Measurements from ENCODE around the gene POLD2. TPM values are rescaled to one million over a fixed set of nuclear protein-coding genes. Genes with fewer than 3 reads are reported as not detected.

Gene POLD2
- total RNA-seq, 1 experiment from 2014 or later = 131 TPM

DNA sequence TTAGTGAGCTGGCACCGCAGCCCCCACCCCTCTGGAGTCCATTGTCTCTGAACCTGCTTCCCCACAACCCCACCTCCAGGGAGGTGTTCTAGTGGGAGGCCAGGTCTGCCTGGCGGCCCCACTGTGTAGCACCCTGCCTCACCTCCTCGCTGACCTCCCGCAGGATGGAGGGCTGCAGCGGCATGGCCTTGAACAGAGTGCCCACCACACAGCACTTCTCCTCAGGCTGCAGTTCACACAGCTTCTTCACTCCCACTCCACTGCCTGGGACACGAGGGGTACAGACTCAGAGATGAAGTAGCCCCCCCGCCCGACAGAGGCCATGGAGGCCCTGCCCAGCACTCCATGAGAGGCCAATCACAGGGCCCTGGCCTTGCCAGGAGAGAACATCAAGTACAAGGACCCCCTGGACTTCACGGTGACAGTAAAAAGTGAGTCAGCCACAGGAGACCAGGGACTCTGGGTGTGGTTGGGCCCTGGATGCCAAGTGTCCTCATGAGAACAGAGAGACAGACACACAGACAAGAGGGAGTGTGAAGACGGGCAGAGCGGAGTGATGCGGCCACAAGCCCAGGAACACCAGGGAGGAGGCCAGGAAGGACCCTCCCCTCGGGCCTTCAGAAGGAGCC, 5.4 kb downstream of the POLD2 start:
- Mint-ChIP-seq H3K27ac (peak overlapping the region in 1 of 3 experiments; percentile 64; a peak in 1 of 7 replicates), H3K36me3 (ENCODE audit: insufficient read depth in 1 of 3, low read depth in 3 of 3) (peaks cover 43 to 93% (median 81%) of the 10 kb centered on the region in 3 experiments), H3K4me3 (no peak overlapping the region), H3K9me3 (no peaks in the 10 kb centered on the region), H3K4me1 (peaks cover 9 to 10% of the 10 kb centered on the region in 2 experiments), H3K27me3 (ENCODE audit: low read depth) (no peaks in the 10 kb centered on the region; the same call in 1 of the 2 replicates)
- Histone ChIP-seq H2BK120ac (ENCODE audit: low read depth, low read length, poor library complexity, severe bottlenecking) (no peak overlapping the region), H3K9ac (ENCODE audit: extremely low read depth, insufficient read length, low read length) (no peak overlapping the region), H2BK20ac (ENCODE audit: low read depth, low read length, poor library complexity, severe bottlenecking) (no peak overlapping the region), H3K56ac (ENCODE audit: insufficient read length, low read depth, low read length) (no peak overlapping the region), H3K4me1 (ENCODE audit: insufficient read depth, low read length) (no peaks in the 10 kb centered on the region), H4K20me1 (ENCODE audit: control insufficient read depth, insufficient read depth, insufficient read length) (no peaks in the 10 kb centered on the region), H3K18ac (ENCODE audit: insufficient read length, low read depth, low read length) (no peak overlapping the region), H3K9me3 (ENCODE audit: control insufficient read depth, low read depth, low read length) (no peaks in the 10 kb centered on the region), H2BK15ac (ENCODE audit: low read depth, low read length) (no peak overlapping the region), H2AK5ac (ENCODE audit: insufficient read length, low read length) (no peak overlapping the region), H2AFZ (ENCODE audit: low read length) (no peak overlapping the region), H2BK5ac (ENCODE audit: insufficient read length, low read length) (no peak overlapping the region), H3K14ac (ENCODE audit: insufficient read depth, low read length) (no peak overlapping the region), H2BK12ac (ENCODE audit: insufficient read length, low read depth, low read length) (no peak overlapping the region), H3K27me3 (ENCODE audit: insufficient read depth, low read length) (no peaks in the 10 kb centered on the region), H3K27ac (ENCODE audit: insufficient read length, low read depth, low read length) (no peak overlapping the region), H4K8ac (replicated peaks; ENCODE audit: insufficient read length, low read depth, low read length) (no peak overlapping the region), H3T11ph (ENCODE audit: low read length) (no peak overlapping the region), H3K4ac (ENCODE audit: low read depth, low read length) (no peak overlapping the region), H3K4me2 (ENCODE audit: insufficient read depth, insufficient read length, low read length) (no peak overlapping the region), H4K5ac (ENCODE audit: insufficient read length, low read depth, low read length) (no peak overlapping the region), H3K23ac (ENCODE audit: insufficient read length, low read depth, low read length) (no peak overlapping the region), H3K23me2 (ENCODE audit: insufficient read length, low read depth, low read length, poor library complexity, severe bottlenecking) (peaks cover 4% of the 10 kb centered on the region), H4K91ac (ENCODE audit: insufficient read length, low read depth, low read length) (no peak overlapping the region), H3K79me2 (ENCODE audit: insufficient read depth, low read length) (no peaks in the 10 kb centered on the region; the same call in 1 of the 2 replicates), H3K79me1 (ENCODE audit: insufficient read depth, low read depth, low read length, poor library complexity, severe bottlenecking) (peaks cover 2% of the 10 kb centered on the region)
- no CpG with 5 or more reads among the region's 13 CpGs for WGBS (ENCODE audit: extremely low coverage, insufficient read length, low lambda C conversion rate)
- no peak for DNase-seq
- TF ChIP-seq, protein P1, sequence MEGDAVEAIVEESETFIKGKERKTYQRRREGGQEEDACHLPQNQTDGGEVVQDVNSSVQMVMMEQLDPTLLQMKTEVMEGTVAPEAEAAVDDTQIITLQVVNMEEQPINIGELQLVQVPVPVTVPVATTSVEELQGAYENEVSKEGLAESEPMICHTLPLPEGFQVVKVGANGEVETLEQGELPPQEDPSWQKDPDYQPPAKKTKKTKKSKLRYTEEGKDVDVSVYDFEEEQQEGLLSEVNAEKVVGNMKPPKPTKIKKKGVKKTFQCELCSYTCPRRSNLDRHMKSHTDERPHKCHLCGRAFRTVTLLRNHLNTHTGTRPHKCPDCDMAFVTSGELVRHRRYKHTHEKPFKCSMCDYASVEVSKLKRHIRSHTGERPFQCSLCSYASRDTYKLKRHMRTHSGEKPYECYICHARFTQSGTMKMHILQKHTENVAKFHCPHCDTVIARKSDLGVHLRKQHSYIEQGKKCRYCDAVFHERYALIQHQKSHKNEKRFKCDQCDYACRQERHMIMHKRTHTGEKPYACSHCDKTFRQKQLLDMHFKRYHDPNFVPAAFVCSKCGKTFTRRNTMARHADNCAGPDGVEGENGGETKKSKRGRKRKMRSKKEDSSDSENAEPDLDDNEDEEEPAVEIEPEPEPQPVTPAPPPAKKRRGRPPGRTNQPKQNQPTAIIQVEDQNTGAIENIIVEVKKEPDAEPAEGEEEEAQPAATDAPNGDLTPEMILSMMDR (conservative IDR thresholded peaks at IDR 0.05) = no peak
